ENCODE results near the gene CELSR1. TPM values are rescaled to one million over a fixed set of nuclear protein-coding genes. Genes with fewer than 3 reads are reported as not detected.

Gene CELSR1
- total and polyA plus RNA-seq, 2 of the 13 experiments (the other 11 are each of a cell fraction or from before 2014, with no cell fraction given): 0.78 to 1.8 TPM

DNA sequence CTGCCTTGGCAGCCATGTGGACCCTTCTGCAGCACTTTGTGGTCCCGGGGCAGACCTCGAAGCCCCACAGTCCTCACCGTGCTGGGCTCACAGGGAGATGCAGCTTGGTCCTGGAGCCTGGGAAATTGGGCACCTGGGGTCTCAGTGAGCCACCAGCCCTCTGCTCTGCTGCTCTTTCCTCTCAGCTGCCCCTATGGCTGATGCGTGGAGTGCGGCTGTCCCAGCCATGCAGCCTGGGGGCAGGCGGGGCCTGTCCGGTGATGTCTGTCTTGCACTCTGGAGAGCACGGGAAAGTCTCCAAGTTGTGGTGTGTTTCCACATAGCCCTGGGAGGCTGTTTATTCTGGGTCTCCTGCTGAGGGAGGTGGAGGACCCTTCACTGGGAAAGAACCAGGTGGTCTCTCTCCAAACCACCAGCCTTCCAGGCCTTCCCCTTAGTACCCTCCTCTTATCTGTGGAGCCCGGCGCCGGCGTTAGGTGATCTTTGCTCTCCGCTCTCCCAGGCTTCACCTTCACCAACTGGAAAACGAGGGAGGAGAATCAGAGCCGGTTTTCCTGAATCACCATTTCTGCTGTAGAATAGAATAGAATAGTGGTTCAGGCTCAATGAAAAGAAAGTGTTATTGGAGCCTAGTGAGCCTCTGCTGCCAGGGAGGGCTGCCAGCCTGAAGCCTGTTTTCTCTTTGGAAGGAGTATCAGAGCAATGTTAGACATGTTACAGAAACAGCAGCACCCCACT lies 41.6 kb upstream of the CELSR1 start (continued):
- TF ChIP-seq, protein P1, sequence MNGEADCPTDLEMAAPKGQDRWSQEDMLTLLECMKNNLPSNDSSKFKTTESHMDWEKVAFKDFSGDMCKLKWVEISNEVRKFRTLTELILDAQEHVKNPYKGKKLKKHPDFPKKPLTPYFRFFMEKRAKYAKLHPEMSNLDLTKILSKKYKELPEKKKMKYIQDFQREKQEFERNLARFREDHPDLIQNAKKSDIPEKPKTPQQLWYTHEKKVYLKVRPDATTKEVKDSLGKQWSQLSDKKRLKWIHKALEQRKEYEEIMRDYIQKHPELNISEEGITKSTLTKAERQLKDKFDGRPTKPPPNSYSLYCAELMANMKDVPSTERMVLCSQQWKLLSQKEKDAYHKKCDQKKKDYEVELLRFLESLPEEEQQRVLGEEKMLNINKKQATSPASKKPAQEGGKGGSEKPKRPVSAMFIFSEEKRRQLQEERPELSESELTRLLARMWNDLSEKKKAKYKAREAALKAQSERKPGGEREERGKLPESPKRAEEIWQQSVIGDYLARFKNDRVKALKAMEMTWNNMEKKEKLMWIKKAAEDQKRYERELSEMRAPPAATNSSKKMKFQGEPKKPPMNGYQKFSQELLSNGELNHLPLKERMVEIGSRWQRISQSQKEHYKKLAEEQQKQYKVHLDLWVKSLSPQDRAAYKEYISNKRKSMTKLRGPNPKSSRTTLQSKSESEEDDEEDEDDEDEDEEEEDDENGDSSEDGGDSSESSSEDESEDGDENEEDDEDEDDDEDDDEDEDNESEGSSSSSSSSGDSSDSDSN (CRISPR knock-in tag; IDR thresholded peaks at IDR 0.05): peak; percentile 65; the same call in 1 of the 2 replicates
- TF ChIP-seq KDM3A (CRISPR knock-in tag; IDR thresholded peaks at IDR 0.05; ENCODE audit: low read depth): 0 out of 2 replicates have a peak, but pooled peaks have one; percentile 43
- TF ChIP-seq MTA1 (CRISPR knock-in tag; IDR thresholded peaks at IDR 0.05; ENCODE audit: borderline replicate concordance): 0 out of 2 replicates have a peak, but pooled peaks have one; percentile 37
- no peak for TF ChIP-seq NR2F6 (IDR thresholded peaks at IDR 0.05)
- TF ChIP-seq NR2F6 (CRISPR knock-in tag; IDR thresholded peaks at IDR 0.05): 0 out of 2 replicates have a peak, but pooled peaks have one; percentile 20
- TF ChIP-seq, protein P2, sequence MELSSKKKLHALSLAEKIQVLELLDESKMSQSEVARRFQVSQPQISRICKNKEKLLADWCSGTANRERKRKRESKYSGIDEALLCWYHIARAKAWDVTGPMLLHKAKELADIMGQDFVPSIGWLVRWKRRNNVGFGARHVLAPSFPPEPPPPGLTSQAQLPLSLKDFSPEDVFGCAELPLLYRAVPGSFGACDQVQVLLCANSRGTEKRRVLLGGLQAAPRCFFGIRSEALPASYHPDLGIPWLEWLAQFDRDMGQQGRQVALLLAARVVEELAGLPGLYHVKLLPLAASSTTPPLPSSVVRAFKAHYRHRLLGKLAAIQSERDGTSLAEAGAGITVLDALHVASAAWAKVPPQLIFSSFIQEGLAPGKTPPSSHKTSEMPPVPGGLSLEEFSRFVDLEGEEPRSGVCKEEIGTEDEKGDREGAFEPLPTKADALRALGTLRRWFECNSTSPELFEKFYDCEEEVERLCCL (CRISPR knock-in tag; IDR thresholded peaks at IDR 0.05; ENCODE audit: borderline replicate concordance): 0 out of 2 replicates have a peak, but pooled peaks have one; percentile 38
- TF ChIP-seq, protein P3, sequence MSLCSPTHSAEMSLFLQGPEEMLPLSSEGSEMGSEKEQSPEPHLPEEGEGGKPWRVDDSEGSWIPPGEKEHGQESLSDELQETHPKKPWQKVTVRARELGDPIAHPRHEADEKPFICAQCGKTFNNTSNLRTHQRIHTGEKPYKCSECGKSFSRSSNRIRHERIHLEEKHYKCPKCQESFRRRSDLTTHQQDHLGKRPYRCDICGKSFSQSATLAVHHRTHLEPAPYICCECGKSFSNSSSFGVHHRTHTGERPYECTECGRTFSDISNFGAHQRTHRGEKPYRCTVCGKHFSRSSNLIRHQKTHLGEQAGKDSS (CRISPR knock-in tag; IDR thresholded peaks at IDR 0.05; ENCODE audit: borderline replicate concordance, low read depth): 0 out of 2 replicates have a peak, but pooled peaks have one; percentile 32
- TF ChIP-seq ZMYM4 (CRISPR knock-in tag; IDR thresholded peaks at IDR 0.05): peak; percentile 20; the same call in 1 of the 2 replicates
- TF ChIP-seq ZNF20 (CRISPR knock-in tag; IDR thresholded peaks at IDR 0.05): no peak
- no peak for TF ChIP-seq CHD2 (IDR thresholded peaks at IDR 0.05; ENCODE audit: low read depth, low read length)
- no peak for TF ChIP-seq ZNF552 (CRISPR knock-in tag; IDR thresholded peaks at IDR 0.05; ENCODE audit: borderline replicate concordance)
- 0 out of 2 replicates have a peak, but pooled peaks have one; percentile 27 for TF ChIP-seq TAF1 (CRISPR knock-in tag; IDR thresholded peaks at IDR 0.05)
- peak; percentile 68 for TF ChIP-seq SAP130 (CRISPR knock-in tag; IDR thresholded peaks at IDR 0.05; ENCODE audit: low read depth)
- TF ChIP-seq, protein P4, sequence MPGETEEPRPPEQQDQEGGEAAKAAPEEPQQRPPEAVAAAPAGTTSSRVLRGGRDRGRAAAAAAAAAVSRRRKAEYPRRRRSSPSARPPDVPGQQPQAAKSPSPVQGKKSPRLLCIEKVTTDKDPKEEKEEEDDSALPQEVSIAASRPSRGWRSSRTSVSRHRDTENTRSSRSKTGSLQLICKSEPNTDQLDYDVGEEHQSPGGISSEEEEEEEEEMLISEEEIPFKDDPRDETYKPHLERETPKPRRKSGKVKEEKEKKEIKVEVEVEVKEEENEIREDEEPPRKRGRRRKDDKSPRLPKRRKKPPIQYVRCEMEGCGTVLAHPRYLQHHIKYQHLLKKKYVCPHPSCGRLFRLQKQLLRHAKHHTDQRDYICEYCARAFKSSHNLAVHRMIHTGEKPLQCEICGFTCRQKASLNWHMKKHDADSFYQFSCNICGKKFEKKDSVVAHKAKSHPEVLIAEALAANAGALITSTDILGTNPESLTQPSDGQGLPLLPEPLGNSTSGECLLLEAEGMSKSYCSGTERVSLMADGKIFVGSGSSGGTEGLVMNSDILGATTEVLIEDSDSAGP (CRISPR knock-in tag; IDR thresholded peaks at IDR 0.05; ENCODE audit: borderline replicate concordance): 0 out of 2 replicates have a peak, but pooled peaks have one; percentile 74
- TF ChIP-seq, protein P5, sequence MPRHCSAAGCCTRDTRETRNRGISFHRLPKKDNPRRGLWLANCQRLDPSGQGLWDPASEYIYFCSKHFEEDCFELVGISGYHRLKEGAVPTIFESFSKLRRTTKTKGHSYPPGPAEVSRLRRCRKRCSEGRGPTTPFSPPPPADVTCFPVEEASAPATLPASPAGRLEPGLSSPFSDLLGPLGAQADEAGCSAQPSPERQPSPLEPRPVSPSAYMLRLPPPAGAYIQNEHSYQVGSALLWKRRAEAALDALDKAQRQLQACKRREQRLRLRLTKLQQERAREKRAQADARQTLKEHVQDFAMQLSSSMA (CRISPR knock-in tag; IDR thresholded peaks at IDR 0.05): no peak
- TF ChIP-seq ZNF468 (CRISPR knock-in tag; IDR thresholded peaks at IDR 0.05): no peak
- no peak for TF ChIP-seq TOPORS (CRISPR knock-in tag; IDR thresholded peaks at IDR 0.05)
